Measurements from ENCODE around the gene RTN4RL1.

DNA sequence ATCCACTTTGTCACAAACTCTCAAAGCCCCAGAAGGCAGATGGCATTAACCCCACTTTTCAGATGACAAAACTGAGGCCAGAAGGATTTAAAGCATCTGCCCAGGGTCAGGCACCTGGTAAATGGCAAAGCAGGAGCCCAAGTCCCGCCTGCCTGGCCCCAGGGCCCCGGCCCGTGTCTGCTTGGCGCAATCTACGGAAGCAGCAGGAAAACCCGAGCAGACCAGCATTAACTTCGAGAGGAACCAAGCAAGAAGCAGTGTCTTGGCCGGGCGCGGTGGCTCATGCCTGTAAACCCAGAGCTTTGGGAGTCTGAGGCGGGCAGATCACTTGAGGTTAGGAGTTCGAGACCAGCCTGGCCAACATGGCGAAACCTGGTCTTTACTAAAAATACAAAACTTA, 21.6 kb downstream of the RTN4RL1 start:
- TF ChIP-seq, protein P1, sequence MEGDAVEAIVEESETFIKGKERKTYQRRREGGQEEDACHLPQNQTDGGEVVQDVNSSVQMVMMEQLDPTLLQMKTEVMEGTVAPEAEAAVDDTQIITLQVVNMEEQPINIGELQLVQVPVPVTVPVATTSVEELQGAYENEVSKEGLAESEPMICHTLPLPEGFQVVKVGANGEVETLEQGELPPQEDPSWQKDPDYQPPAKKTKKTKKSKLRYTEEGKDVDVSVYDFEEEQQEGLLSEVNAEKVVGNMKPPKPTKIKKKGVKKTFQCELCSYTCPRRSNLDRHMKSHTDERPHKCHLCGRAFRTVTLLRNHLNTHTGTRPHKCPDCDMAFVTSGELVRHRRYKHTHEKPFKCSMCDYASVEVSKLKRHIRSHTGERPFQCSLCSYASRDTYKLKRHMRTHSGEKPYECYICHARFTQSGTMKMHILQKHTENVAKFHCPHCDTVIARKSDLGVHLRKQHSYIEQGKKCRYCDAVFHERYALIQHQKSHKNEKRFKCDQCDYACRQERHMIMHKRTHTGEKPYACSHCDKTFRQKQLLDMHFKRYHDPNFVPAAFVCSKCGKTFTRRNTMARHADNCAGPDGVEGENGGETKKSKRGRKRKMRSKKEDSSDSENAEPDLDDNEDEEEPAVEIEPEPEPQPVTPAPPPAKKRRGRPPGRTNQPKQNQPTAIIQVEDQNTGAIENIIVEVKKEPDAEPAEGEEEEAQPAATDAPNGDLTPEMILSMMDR (IDR thresholded peaks at IDR 0.05; ENCODE audit: insufficient read depth, low read depth, low read length) = no peak
- TF ChIP-seq EZH2 (IDR thresholded peaks at IDR 0.05; ENCODE audit: insufficient read depth, low read length) = no peak

All from astrocyte (in vitro differentiated cells and primary cell).